ENCODE data around the gene LRP8. TPM values are rescaled to one million over a fixed set of nuclear protein-coding genes. Genes with fewer than 3 reads are reported as not detected.

LRP8 gene
- total RNA-seq, 1 donor from 2014 or later: 21.1 TPM

DNA sequence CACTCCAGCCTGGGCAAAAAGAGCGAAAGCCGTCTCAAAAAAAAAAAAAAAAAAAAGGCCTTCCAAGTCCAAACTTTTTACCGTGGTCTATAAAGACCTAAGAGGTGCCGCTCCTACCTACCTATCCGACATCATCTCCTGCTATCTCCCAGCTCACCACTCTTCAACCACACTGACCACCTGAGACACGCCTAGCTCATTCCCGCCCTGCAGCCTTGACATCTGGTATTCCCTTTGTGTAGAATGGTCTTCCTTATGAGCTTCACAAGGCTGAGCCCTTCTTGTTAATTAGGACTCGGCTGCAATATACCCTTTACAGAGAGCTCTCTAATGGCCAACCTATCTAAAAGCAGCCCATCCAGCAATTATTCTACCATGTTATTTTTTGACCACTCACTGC is 90.2 kb downstream of the LRP8 start:
- TF ChIP-seq POLR2A (IDR thresholded peaks at IDR 0.05) (no peak), POLR2AphosphoS5 (IDR thresholded peaks at IDR 0.05; ENCODE audit: insufficient read depth in 1 of 2, low read depth in 1 of 2) (no peak)
- TF ChIP-seq, protein P1, sequence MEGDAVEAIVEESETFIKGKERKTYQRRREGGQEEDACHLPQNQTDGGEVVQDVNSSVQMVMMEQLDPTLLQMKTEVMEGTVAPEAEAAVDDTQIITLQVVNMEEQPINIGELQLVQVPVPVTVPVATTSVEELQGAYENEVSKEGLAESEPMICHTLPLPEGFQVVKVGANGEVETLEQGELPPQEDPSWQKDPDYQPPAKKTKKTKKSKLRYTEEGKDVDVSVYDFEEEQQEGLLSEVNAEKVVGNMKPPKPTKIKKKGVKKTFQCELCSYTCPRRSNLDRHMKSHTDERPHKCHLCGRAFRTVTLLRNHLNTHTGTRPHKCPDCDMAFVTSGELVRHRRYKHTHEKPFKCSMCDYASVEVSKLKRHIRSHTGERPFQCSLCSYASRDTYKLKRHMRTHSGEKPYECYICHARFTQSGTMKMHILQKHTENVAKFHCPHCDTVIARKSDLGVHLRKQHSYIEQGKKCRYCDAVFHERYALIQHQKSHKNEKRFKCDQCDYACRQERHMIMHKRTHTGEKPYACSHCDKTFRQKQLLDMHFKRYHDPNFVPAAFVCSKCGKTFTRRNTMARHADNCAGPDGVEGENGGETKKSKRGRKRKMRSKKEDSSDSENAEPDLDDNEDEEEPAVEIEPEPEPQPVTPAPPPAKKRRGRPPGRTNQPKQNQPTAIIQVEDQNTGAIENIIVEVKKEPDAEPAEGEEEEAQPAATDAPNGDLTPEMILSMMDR (IDR thresholded peaks at IDR 0.05): no peak
- no peaks in the 10 kb centered on the region for H3K27me3 ChIP-seq
- peak overlapping the region; percentile 74 to 96 for H3K4me3 ChIP-seq
- DNase-seq (ENCODE audit: extremely low spot score in 2 of 2): no peak
- peaks cover 21% of the 10 kb centered on the region for H3K4me1 ChIP-seq
- no peaks in the 10 kb centered on the region for H3K9me3 ChIP-seq
- peaks cover 0 to 25% of the 10 kb centered on the region in 2 donors for H3K36me3 ChIP-seq
- H3K27ac ChIP-seq: peak overlapping the region; percentile 61
- intact Hi-C loops (cut with DNase I): no loop called here

DNA sequence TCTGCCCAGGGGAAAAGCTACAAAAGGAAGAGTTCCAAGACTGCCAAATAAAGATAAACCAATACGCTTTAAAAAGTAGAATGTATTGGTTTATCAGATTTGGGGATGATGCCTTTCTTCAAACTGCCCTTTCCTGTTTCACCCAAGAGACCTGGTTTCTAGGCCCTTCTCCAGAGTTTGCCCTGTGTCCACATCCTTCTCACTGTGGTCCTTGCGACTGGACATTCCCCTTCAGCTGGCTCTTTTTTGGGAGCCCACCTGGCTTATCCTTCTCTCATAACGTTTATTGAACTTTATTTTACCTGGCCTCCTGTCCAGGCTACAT is 106.9 kb downstream of the LRP8 start:
- no peak for DNase-seq (ENCODE audit: extremely low spot score in 2 of 2)
- no peak for TF ChIP-seq POLR2A (IDR thresholded peaks at IDR 0.05)
- TF ChIP-seq POLR2AphosphoS5 (IDR thresholded peaks at IDR 0.05; ENCODE audit: insufficient read depth in 1 of 2, low read depth in 1 of 2): no peak
- TF ChIP-seq, protein P1 (IDR thresholded peaks at IDR 0.05): no peak
- Histone ChIP-seq H3K9me3 (no peaks in the 10 kb centered on the region), H3K4me1 (peaks cover 17% of the 10 kb centered on the region), H3K27ac (peak overlapping the region; percentile 91), H3K4me3 (peak overlapping the region; percentile 75 to 76), H3K27me3 (no peaks in the 10 kb centered on the region), H3K36me3 (no peaks in the 10 kb centered on the region)
- intact Hi-C loops (cut with DNase I): no loop called here

DNA sequence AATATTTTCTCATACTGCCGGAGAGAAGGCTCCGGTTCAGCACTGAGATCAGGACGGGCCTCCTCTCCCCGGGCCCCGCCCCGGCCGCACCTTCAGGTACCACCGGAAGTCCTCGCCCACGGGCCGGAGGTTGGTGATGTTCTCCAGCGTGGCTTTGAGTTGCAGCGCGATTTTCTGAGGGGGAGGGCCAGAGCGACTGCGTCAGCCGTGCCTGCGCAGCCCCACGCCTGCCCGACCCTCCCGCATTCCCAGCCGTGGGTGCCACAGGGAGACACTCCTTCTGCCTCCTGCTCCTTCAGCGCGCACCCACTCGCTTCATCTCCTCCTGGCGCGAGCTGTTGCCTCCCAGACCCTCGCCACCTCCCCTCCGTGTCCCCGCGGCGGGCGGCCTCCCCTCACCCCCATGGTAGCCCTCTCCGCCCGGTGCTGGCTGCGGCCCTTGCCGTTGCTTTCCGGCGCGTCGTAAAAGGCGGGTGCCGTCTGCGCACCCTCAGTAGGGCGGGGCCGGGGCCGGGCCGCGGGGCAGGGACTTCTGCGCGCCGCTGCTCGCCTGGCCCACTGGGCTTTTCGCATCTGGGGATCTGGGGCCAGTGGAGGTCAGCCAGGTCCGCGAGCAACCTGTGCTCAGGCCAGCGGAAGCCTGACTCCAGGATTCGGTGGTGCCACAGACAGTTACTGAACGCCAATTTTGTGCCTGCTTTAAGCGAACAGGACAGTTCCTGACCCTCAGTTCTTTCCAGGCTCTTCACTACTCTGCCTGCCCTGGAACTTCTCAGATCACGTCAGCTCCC is 107.5 kb downstream of the LRP8 start, which contains the start of gene CZIB:
TSS of gene CZIB (minus strand) at position 464 of the 791 bp plus-strand sequence. CDS start at position 405, 59 bp downstream.
- Histone ChIP-seq H3K27ac (peak within 1 kb of the TSS; percentile 91), H3K9me3 (no peaks in the 10 kb centered on the region), H3K27me3 (no peaks in the 10 kb centered on the region), H3K36me3 (peaks cover 0 to 4% of the 10 kb centered on the region in 2 donors), H3K4me3 (peak within 1 kb of the TSS; percentile 75 to 76), H3K4me1 (peaks cover 17% of the 10 kb centered on the region)
- DNase-seq (ENCODE audit: extremely low spot score in 2 of 2): no peak
- intact Hi-C loops (cut with DNase I): no loop called here
- TF ChIP-seq POLR2AphosphoS5 (IDR thresholded peaks at IDR 0.05; ENCODE audit: insufficient read depth in 1 of 2, low read depth in 1 of 2) (peak; percentile 83 to 99), POLR2A (IDR thresholded peaks at IDR 0.05) (peak in 1 of 2 donors; percentile 91)
- TF ChIP-seq, protein P1 (IDR thresholded peaks at IDR 0.05): peak in 1 of 3 experiments; percentile 17

DNA sequence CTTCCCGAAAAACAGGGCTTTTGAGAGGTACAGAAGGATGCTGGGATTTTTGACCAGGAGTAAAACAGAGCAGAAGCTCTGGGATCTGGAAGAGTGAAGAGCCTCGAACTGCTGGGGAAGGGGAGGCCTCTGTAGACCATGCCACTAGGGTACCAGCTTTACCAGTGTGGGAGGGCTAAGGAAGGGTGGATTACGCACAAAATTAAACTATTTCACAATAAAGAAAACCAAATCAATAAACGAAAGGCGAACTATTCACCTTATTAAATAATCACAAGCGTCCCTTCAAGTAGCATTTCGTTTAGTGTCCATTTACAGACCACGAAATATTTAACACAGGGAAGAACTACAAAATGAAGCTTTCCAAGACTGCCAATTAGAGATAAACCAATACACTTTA is 108.2 kb downstream of the LRP8 start:
- Histone ChIP-seq H3K27me3 (no peaks in the 10 kb centered on the region), H3K27ac (peak overlapping the region; percentile 91), H3K36me3 (peaks cover 0 to 10% of the 10 kb centered on the region in 2 donors), H3K4me3 (peak overlapping the region; percentile 75 to 76), H3K9me3 (no peaks in the 10 kb centered on the region), H3K4me1 (peaks cover 17% of the 10 kb centered on the region)
- intact Hi-C loops (cut with DNase I): no loop called here
- TF ChIP-seq POLR2AphosphoS5 (IDR thresholded peaks at IDR 0.05; ENCODE audit: insufficient read depth in 1 of 2, low read depth in 1 of 2) (no peak), POLR2A (IDR thresholded peaks at IDR 0.05) (no peak)
- TF ChIP-seq, protein P1 (IDR thresholded peaks at IDR 0.05): no peak
- no peak for DNase-seq (ENCODE audit: extremely low spot score in 2 of 2)

DNA sequence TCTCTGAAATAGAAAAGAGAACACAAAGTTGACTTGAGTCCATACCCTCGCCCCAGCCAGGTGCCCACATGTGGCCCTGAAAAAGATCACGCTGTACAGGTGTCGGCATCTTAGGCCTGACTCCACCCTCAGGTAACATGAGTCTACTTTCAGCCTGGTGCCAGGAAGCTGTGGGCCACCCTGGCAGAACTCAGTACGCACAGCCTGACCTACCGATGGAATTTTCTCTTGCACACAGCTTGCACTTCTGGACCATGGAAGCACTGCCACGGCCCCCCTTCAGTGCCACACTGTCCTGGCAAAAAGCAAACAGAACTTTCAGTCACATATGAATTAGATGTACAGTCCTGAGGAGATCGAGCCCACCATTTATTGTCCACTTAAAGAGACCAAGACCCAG is 109.7 kb downstream of the LRP8 start:
- intact Hi-C loops (cut with DNase I): no loop called here
- TF ChIP-seq POLR2AphosphoS5 (IDR thresholded peaks at IDR 0.05; ENCODE audit: insufficient read depth in 1 of 2, low read depth in 1 of 2) (no peak), POLR2A (IDR thresholded peaks at IDR 0.05) (no peak)
- TF ChIP-seq, protein P1 (IDR thresholded peaks at IDR 0.05): no peak

More for the DNA sequence above, 109.7 kb downstream of the LRP8 start:
- H3K36me3 ChIP-seq: peaks cover 0 to 25% of the 10 kb centered on the region in 2 donors
- H3K4me3 ChIP-seq: no peak overlapping the region
- H3K27ac ChIP-seq: no peak overlapping the region
- H3K27me3 ChIP-seq: no peaks in the 10 kb centered on the region
- H3K9me3 ChIP-seq: no peaks in the 10 kb centered on the region
- peaks cover 17% of the 10 kb centered on the region for H3K4me1 ChIP-seq
- DNase-seq (ENCODE audit: extremely low spot score in 2 of 2): peak in 1 of 2 donors; percentile 70
